GM21723 (cell line): ENCODE measurements around the gene TMEM132E.

Experiments used
- ATAC-seq: cut with Tn5 transposase; IDR thresholded peaks from one replicate; pipeline ENCODE4 v1.9.1; 2021; ENCODE audit warnings: mild to moderate bottlenecking, moderate library complexity; ENCODE audit not compliant: unreplicated experiment

The TMEM132E gene

GRCh38 chr17:34654881-34655276 lies 75.5 kb downstream of the TMEM132E start:
- ATAC-seq = no peak

DNA sequence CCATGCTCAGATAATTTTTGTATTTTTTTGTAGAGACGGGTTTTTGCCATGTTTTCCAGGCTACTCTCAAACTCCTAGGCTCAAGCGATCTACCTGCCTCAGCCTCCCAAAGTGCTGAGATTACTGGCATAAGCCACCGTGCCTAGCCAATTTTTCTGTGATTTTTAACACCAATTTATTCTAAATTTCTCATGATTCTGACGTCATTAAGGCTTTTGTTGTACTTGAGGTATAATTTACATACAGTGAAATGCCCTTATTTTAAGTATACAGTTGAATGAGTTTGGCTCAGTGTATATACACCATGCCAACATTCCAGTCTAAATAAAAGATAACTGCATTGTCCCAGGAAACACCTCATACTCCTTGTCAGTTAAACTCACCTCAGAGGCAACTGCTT lies 77.4 kb downstream of the TMEM132E start:
- ATAC-seq = no peak

GRCh38 chr17:34658811-34659560 lies 79.6 kb downstream of the TMEM132E start:
- no peak for ATAC-seq

- ATAC-seq = no peak
These were observed 84.3 kb downstream of the TMEM132E start for GRCh38 chr17:34663714-34664113.

GRCh38 chr17:34665150-34665806 lies 85.9 kb downstream of the TMEM132E start:
- ATAC-seq = no peak

- no peak for ATAC-seq
These were observed 86.7 kb downstream of the TMEM132E start for GRCh38 chr17:34665819-34666763.

DNA sequence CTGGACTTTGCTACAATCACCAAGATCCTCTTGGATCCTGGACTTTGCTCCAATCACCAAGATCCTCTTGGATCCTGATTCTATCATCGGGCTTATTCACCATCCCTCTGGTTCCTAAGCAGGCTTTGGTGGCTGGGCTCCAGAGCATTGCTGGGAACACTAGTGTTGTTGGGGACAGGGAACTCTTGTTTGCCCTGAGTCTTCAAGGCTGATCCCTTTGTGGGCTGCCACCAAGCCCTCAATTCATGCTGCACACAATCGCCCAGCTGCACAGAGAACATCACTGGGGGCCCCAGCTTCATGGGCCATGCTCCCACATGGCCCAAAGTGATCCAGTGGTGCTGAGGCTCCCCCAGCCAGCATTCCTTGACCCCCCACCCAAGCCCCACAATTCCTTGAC lies 88.3 kb downstream of the TMEM132E start:
- no peak for ATAC-seq

- no peak for ATAC-seq
These were observed 88.8 kb downstream of the TMEM132E start for GRCh38 chr17:34668206-34668605.

GRCh38 chr17:34669511-34669910 lies 90.1 kb downstream of the TMEM132E start:
- ATAC-seq = no peak

- ATAC-seq = no peak
These were observed 91.2 kb downstream of the TMEM132E start for GRCh38 chr17:34670618-34671017.

GRCh38 chr17:34671191-34671590 lies 91.8 kb downstream of the TMEM132E start:
- ATAC-seq = no peak

DNA sequence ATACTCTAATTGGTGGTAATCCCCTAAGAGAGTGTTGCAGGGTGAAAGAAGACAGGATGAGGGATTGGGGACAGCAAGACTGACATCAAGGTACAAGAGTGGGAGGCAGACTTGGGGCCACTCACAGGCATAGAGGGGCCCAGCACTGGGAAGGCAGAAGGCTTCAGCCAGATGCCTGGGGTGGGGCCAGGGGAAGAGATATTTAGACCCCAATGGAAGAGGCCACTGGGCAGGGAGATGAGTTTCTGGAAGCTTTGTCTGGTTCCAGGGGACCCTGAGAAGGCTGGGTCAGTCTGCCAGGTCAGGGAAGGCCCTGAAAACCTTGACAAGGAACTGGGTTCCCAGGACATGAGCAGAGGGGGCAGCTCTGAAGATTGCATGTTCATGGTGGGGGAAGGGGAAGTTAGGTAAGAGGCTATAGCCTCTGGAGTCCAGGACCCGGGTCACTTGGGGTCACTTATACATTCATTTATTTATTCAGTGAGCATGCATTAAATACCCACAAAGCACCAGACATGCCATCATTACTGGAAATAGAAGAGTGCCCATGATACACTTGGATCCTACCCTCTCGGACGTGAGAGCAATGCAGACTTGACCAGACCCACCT lies 92.9 kb downstream of the TMEM132E start:
- no peak for ATAC-seq

DNA sequence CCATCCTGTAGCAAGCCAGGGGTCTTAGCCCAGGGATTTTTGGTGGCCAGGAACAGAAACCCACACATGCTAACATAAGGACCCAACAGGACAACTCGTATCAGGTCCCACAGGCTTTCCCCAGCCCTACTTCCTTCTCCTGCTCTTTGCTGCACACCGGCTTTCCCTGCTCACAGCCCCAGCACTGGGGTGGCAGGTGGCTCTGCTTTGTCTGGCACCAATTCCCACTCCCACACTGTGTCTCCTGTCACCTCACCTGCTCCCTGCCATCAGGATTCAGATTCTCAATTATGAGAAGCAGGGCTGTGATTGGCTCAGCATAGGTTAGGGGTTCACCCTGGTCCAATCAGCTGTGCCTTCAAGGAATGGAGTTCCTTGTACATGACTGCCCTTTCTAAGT lies 94.1 kb downstream of the TMEM132E start:
- no peak for ATAC-seq

GRCh38 chr17:34673995-34674890 lies 94.9 kb downstream of the TMEM132E start:
- ATAC-seq = no peak

- ATAC-seq = no peak
These were observed 95.8 kb downstream of the TMEM132E start for GRCh38 chr17:34675143-34675542.

- ATAC-seq = no peak
These were observed 96.2 kb downstream of the TMEM132E start for GRCh38 chr17:34675605-34676004.

DNA sequence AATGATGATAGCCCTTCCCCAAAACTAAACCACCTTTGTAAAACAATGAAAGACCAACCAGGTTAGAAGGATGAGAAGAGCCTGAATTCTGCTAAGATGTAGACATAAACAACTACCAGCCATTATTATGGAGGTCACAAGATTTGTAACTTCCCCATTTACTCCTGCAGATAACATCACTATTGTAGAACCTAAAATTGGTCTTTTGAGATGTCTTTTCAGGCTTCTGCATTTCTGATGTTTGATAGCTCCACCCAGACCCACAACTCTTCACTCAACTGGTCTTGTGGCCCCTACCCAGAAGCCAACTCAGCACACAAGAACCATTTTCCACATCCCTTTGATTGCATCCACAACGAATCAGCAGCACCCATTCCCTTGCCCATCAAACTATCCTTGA lies 100.8 kb downstream of the TMEM132E start:
- no peak for ATAC-seq

GRCh38 chr17:34682305-34682704 lies 102.9 kb downstream of the TMEM132E start:
- no peak for ATAC-seq

DNA sequence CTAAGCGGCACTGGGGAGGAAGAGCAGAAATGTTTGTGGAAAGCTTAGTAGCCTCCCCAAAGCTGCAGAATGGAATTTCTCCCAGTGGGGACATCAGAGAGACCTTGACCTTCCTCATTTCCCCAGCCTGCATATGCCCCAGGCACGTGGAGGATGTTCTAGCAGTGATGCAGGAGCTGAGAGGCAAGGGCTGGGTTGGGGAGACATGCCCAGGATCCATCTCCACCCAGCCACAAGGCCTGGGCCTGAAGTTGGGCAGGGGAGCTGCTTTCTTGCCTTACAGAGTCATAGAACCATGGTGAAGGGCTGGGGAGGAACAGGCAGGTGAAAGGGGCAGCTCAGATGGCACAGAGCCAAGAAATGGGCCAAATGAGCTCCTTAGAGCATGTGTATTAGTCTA lies 104.0 kb downstream of the TMEM132E start:
- ATAC-seq = no peak
